ENCODE results near the gene SUMF1.

SUMF1 gene

GRCh38 chr3:4394048-4394447 is 73.0 kb downstream of the SUMF1 start:
- DNase-seq (ENCODE audit: low read depth in 3 of 3, low spot score in 1 of 3): no peak

- DNase-seq (ENCODE audit: low read depth in 3 of 3, low spot score in 1 of 3): no peak
Measured at GRCh38 chr3:4392992-4393391, 74.1 kb downstream of the SUMF1 start.

- DNase-seq (ENCODE audit: low read depth in 3 of 3, low spot score in 1 of 3): no peak
Measured at GRCh38 chr3:4387210-4388204, 79.6 kb downstream of the SUMF1 start.

- no peak for DNase-seq (ENCODE audit: low read depth in 3 of 3, low spot score in 1 of 3)
Measured at GRCh38 chr3:4385201-4385600, 81.9 kb downstream of the SUMF1 start.

GRCh38 chr3:4380013-4380412 is 87.1 kb downstream of the SUMF1 start:
- DNase-seq (ENCODE audit: low read depth in 3 of 3, low spot score in 1 of 3): no peak

GRCh38 chr3:4376499-4376898 is 90.6 kb downstream of the SUMF1 start:
- DNase-seq (ENCODE audit: low read depth in 3 of 3, low spot score in 1 of 3): no peak

GRCh38 chr3:4375911-4376310 is 91.2 kb downstream of the SUMF1 start:
- no peak for DNase-seq (ENCODE audit: low read depth in 3 of 3, low spot score in 1 of 3)

- DNase-seq (ENCODE audit: low read depth in 3 of 3, low spot score in 1 of 3): no peak
Measured at GRCh38 chr3:4373669-4374068, 93.4 kb downstream of the SUMF1 start.

- no peak for DNase-seq (ENCODE audit: low read depth in 3 of 3, low spot score in 1 of 3)
Measured at GRCh38 chr3:4362523-4362922, 104.5 kb downstream of the SUMF1 start.

- no peak for DNase-seq (ENCODE audit: low read depth in 3 of 3, low spot score in 1 of 3)
Measured at GRCh38 chr3:4360817-4361216, 106.3 kb downstream of the SUMF1 start.

- no peak for DNase-seq (ENCODE audit: low read depth in 3 of 3, low spot score in 1 of 3)
Measured at GRCh38 chr3:4359805-4360502, 107.1 kb downstream of the SUMF1 start.

GRCh38 chr3:4358273-4358672 is 108.8 kb downstream of the SUMF1 start:
- no peak for DNase-seq (ENCODE audit: low read depth in 3 of 3, low spot score in 1 of 3)

GRCh38 chr3:4356546-4357410 is 110.3 kb downstream of the SUMF1 start:
- no peak for DNase-seq (ENCODE audit: low read depth in 3 of 3, low spot score in 1 of 3)

- no peak for DNase-seq (ENCODE audit: low read depth in 3 of 3, low spot score in 1 of 3)
Measured at GRCh38 chr3:4356220-4356540, 110.9 kb downstream of the SUMF1 start.

- no peak for DNase-seq (ENCODE audit: low read depth in 3 of 3, low spot score in 1 of 3)
Measured at GRCh38 chr3:4355401-4356219, 111.5 kb downstream of the SUMF1 start.

- no peak for DNase-seq (ENCODE audit: low read depth in 3 of 3, low spot score in 1 of 3)
Measured at GRCh38 chr3:4351872-4352271, 115.2 kb downstream of the SUMF1 start.

- DNase-seq (ENCODE audit: low read depth in 3 of 3, low spot score in 1 of 3): no peak
Measured at GRCh38 chr3:4351164-4351855, 115.8 kb downstream of the SUMF1 start.

- DNase-seq (ENCODE audit: low read depth in 3 of 3, low spot score in 1 of 3): peak in 1 of 3 donors; percentile 12
Measured at GRCh38 chr3:4350789-4351163, 116.3 kb downstream of the SUMF1 start.

- DNase-seq (ENCODE audit: low read depth in 3 of 3, low spot score in 1 of 3): no peak
Measured at GRCh38 chr3:4343258-4343657, 123.8 kb downstream of the SUMF1 start.

GRCh38 chr3:4341336-4341675 is 125.8 kb downstream of the SUMF1 start:
- no peak for DNase-seq (ENCODE audit: low read depth in 3 of 3, low spot score in 1 of 3)

Data from stimulated activated CD4-positive, alpha-beta T cell treated with anti-CD3 and anti-CD28 coated beads, TNF-alpha, amount 100 ng/mL, for 1 hour (primary cell).